CD14-positive monocyte (primary cell): ENCODE data around the gene RCOR3. TPM values are rescaled to one million over a fixed set of nuclear protein-coding genes. Genes with fewer than 3 reads are reported as not detected.
"Not testable (repeated sequence)": the region's sequence is repeated elsewhere in the genome, so short reads cannot be mapped to it uniquely, and the experiment has no call there.

ENCODE experiments used
- DNase-seq, 3 donors: peaks; one replicate each; pipeline ENCODE4 v3.0.0-alpha.2; 2011 to 2022
- H2AFZ ChIP-seq: 2 replicates; pipeline ENCODE4 v1.6.0; 2012; ENCODE audit warnings: mild to moderate bottlenecking, low read depth, low read length, inconsistent platforms; ENCODE audit not compliant: insufficient read depth, poor library complexity, severe bottlenecking
- H3K27ac ChIP-seq, 2 donors: 1 replicate in 1 of 2; 2 replicates in 1 of 2; pipeline ENCODE4 v1.5.1; 2012 to 2013; ENCODE audit warnings: low read length in 2 of 2, control low read depth in 1 of 2, inconsistent platforms in 1 of 2, low read depth in 1 of 2, mild to moderate bottlenecking in 1 of 2
- H3K27me3 ChIP-seq, 2 donors: one replicate each; pipeline versions ENCODE4 v1.6.0 to v1.6.1; 2011 to 2013; ENCODE audit warnings: low read length in 2 of 2; ENCODE audit not compliant: control insufficient read depth in 2 of 2, insufficient read depth in 2 of 2
- H3K36me3 ChIP-seq, 2 donors: replicated peaks in 1 of 2; 1 replicate in 1 of 2; 2 replicates in 1 of 2; pipeline versions ENCODE4 v1.5.1 to v1.6.1; 2012 to 2013; ENCODE audit warnings: low read length in 2 of 2, control low read depth in 1 of 2, inconsistent platforms in 1 of 2, mild to moderate bottlenecking in 1 of 2; ENCODE audit not compliant: insufficient read depth in 2 of 2, control insufficient read depth in 1 of 2
- H3K4me1 ChIP-seq, 2 donors: 1 replicate in 1 of 2; 2 replicates in 1 of 2; pipeline versions ENCODE4 v1.5.1 to v1.6.1; 2012 to 2013; ENCODE audit warnings: low read length in 2 of 2, control low read depth in 1 of 2, inconsistent platforms in 1 of 2, mild to moderate bottlenecking in 1 of 2, moderate library complexity in 1 of 2; ENCODE audit not compliant: insufficient read depth in 2 of 2, control insufficient read depth in 1 of 2
- H3K4me2 ChIP-seq: replicated peaks from 2 replicates; pipeline ENCODE3; 2012; ENCODE audit warnings: low read length, moderate library complexity, mild to moderate bottlenecking; ENCODE audit not compliant: poor library complexity, severe bottlenecking; ENCODE audit errors: extremely low read depth
- H3K4me3 ChIP-seq, 3 experiments: fragments of 200-600 bp in 1 of 3; sonication (generic) in 1 of 3; replicated peaks in 1 of 3; 1 replicate in 2 of 3; 2 replicates in 1 of 3; pipeline ENCODE4 v1.5.1; 2011 to 2013; ENCODE audit warnings: low read length in 3 of 3, mild to moderate bottlenecking in 3 of 3, control low read depth in 2 of 3, low read depth in 2 of 3, inconsistent platforms in 1 of 3, moderate library complexity in 1 of 3
- H3K79me2 ChIP-seq: 2 replicates; pipeline ENCODE4 v1.6.0; 2012; ENCODE audit warnings: mild to moderate bottlenecking, control low read depth, inconsistent platforms, low read length, moderate library complexity; ENCODE audit not compliant: insufficient read depth
- H3K9ac ChIP-seq: 2 replicates; pipeline ENCODE4 v1.6.0; 2017; ENCODE audit warnings: low read length, mild to moderate bottlenecking; ENCODE audit not compliant: insufficient read depth, poor library complexity, severe bottlenecking
- H3K9me3 ChIP-seq, 2 donors: replicated peaks in 1 of 2; 1 replicate in 1 of 2; 2 replicates in 1 of 2; pipeline versions ENCODE4 v1.5.1 to v1.6.1; 2012 to 2013; ENCODE audit warnings: low read length in 2 of 2, control low read depth in 1 of 2; ENCODE audit not compliant: control insufficient read depth in 1 of 2, insufficient read depth in 1 of 2
- H4K20me1 ChIP-seq: 2 replicates; pipeline ENCODE4 v1.6.0; 2012; ENCODE audit warnings: mild to moderate bottlenecking, low read length, control low read depth, moderate library complexity; ENCODE audit not compliant: insufficient read depth
- H3K27ac Mint-ChIP-seq, 7 donors: one replicate each; pipeline ENCODE4 v1.8.0; 2020; ENCODE audit warnings: mild to moderate bottlenecking in 7 of 7, mixed read lengths in 7 of 7, moderate library complexity in 6 of 7, inconsistent platforms in 2 of 7
- H3K27me3 Mint-ChIP-seq, 3 donors: one replicate each; pipeline ENCODE4 v1.8.0; 2021 to 2022; ENCODE audit warnings: low read depth in 3 of 3, mild to moderate bottlenecking in 3 of 3, mixed read lengths in 3 of 3, moderate library complexity in 3 of 3, inconsistent platforms in 1 of 3
- H3K36me3 Mint-ChIP-seq, 2 donors: one replicate each; pipeline ENCODE4 v1.8.0; 2020; ENCODE audit warnings: mixed read lengths in 2 of 2, inconsistent platforms in 1 of 2, mild to moderate bottlenecking in 1 of 2
- H3K4me1 Mint-ChIP-seq: one replicate; pipeline ENCODE4 v1.8.0; 2020; ENCODE audit warnings: mild to moderate bottlenecking, mixed read lengths
- H3K4me3 Mint-ChIP-seq, 2 donors: one replicate each; pipeline ENCODE4 v1.8.0; 2020; ENCODE audit warnings: mild to moderate bottlenecking in 2 of 2, mixed read lengths in 2 of 2, moderate library complexity in 1 of 2
- H3K9me3 Mint-ChIP-seq, 7 donors: one replicate each; pipeline ENCODE4 v1.8.0; 2020 to 2022; ENCODE audit warnings: mixed read lengths in 7 of 7, mild to moderate bottlenecking in 6 of 7, moderate library complexity in 6 of 7, inconsistent platforms in 2 of 7
- WGBS: methylation state at CpG from one replicate; pipeline ENCODE4 v1.1.5; 2013; ENCODE audit warnings: missing lambda C conversion rate; ENCODE audit not compliant: insufficient coverage; 5-methylcytosine and 5-hydroxymethylcytosine counted together
- intact Hi-C, 2 donors: fragments of 100-400 bp; cut with micrococcal nuclease; formaldehyde crosslinking; loops; one replicate each; pipeline versions ENCODE4 v1.15.0 to v1.15.1; 2023
- polyA plus RNA-seq, 3 donors: library from polyadenylated mRNA; depleted of rRNA in 1 of 3; unstranded in 2 of 3; stranded (reverse) in 1 of 3; fragments of 300-500 nt in 2 of 3; fragments of >200 nt in 1 of 3; fragmentation: Illumina TruSeq in 2 of 3; gene quantifications; 1 replicate in 2 of 3; 2 replicates in 1 of 3; pipeline ENCODE4 v1.2.3, GENCODE V29; 2012 to 2021
- TF ChIP-seq, protein P1 (sequence below): fragments of 200-600 bp; IDR thresholded peaks from one replicate; pipeline ENCODE4 v1.8.0; 2022; ENCODE audit warnings: antibody characterized with exemption, mild to moderate bottlenecking

Gene RCOR3
- polyA plus RNA-seq, 3 donors: 14.5 to 46.5 (median 21.6) TPM

DNA sequence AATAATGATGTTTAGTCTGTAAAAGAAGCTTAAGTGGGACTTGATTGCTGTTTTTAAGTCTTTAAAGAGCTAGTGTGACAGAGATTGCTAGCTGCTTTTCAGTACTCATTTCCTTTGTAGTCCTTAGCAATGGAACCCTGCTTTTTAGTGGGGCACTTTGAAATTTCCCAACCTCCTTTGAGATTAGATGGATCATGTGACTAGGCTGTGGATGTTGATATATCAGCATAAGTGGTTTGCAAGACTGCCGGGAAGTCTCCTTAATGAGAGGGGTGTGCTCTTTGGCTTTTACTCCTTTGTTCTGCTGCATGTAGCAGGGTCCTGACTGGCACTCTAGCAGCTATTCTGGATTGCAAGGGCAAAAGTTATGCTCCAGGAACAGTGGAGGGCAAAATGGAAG lies 11.2 kb upstream of the RCOR3 start:
- H3K79me2 ChIP-seq: no peaks in the 10 kb centered on the region
- no peaks in the 10 kb centered on the region for H3K27me3 ChIP-seq
- H3K27me3 Mint-ChIP-seq: peaks cover 0 to 3% (median 3%) of the 10 kb centered on the region in 3 donors
- H2AFZ ChIP-seq: no peak overlapping the region
- H3K4me1 ChIP-seq: no peaks in the 10 kb centered on the region
- DNase-seq: no peak
- H3K36me3 Mint-ChIP-seq: no peaks in the 10 kb centered on the region
- WGBS: 0% methylated on average over 1 of the region's 1 CpG
- H4K20me1 ChIP-seq: no peaks in the 10 kb centered on the region
- TF ChIP-seq, protein P1, sequence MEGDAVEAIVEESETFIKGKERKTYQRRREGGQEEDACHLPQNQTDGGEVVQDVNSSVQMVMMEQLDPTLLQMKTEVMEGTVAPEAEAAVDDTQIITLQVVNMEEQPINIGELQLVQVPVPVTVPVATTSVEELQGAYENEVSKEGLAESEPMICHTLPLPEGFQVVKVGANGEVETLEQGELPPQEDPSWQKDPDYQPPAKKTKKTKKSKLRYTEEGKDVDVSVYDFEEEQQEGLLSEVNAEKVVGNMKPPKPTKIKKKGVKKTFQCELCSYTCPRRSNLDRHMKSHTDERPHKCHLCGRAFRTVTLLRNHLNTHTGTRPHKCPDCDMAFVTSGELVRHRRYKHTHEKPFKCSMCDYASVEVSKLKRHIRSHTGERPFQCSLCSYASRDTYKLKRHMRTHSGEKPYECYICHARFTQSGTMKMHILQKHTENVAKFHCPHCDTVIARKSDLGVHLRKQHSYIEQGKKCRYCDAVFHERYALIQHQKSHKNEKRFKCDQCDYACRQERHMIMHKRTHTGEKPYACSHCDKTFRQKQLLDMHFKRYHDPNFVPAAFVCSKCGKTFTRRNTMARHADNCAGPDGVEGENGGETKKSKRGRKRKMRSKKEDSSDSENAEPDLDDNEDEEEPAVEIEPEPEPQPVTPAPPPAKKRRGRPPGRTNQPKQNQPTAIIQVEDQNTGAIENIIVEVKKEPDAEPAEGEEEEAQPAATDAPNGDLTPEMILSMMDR: no peak
- H3K4me1 Mint-ChIP-seq: peaks cover 2% of the 10 kb centered on the region
- H3K27ac Mint-ChIP-seq: no peak overlapping the region
- intact Hi-C loops: no loop called here
- no peak overlapping the region for H3K9ac ChIP-seq
- peaks cover 0 to 5% (median 0%) of the 10 kb centered on the region in 7 donors for H3K9me3 Mint-ChIP-seq
- H3K4me2 ChIP-seq: no peak overlapping the region
- no peaks in the 10 kb centered on the region for H3K9me3 ChIP-seq
- H3K36me3 ChIP-seq: no peaks in the 10 kb centered on the region
- no peak overlapping the region for H3K4me3 ChIP-seq
- no peak overlapping the region for H3K4me3 Mint-ChIP-seq
- H3K27ac ChIP-seq: no peak overlapping the region

DNA sequence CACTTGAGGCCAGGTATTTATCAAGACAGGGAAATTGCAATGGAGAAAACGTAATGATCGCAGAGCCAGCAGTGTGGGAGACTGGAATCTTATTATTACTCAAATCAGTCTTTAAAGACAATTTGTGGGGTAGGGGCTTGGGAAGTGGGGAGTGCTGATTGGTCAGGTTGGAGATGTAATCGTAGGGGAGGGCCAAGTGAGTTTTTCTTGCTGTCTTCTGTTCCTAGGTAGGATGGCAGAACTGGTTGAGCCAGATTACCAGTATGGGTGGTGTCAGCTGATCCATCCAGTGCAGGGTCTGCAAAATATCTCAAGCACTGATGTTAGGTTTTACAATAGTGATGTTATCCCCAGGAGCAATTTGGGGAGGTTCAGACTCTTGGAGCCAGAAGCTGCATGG lies 9.6 kb upstream of the RCOR3 start:
- H3K36me3 ChIP-seq, H3K9ac ChIP-seq, H3K9me3 Mint-ChIP-seq, H3K4me3 Mint-ChIP-seq, DNase-seq, H3K4me3 ChIP-seq, H3K4me2 ChIP-seq, H3K4me1 Mint-ChIP-seq, intact Hi-C loops, H3K27ac ChIP-seq, H2AFZ ChIP-seq, H3K27ac Mint-ChIP-seq, H3K27me3 Mint-ChIP-seq, H3K79me2 ChIP-seq, H3K4me1 ChIP-seq, H3K9me3 ChIP-seq, H4K20me1 ChIP-seq, H3K36me3 Mint-ChIP-seq, H3K27me3 ChIP-seq: not testable (repeated sequence)
- WGBS: 71% methylated on average over 1 of the region's 3 CpGs
